Mesothelial cell of epicardium (in vitro differentiated cells): ENCODE measurements around the gene DNA2. TPM values are rescaled to one million over a fixed set of nuclear protein-coding genes. Genes with fewer than 3 reads are reported as not detected.

Source experiments
- DNase-seq, 2 experiments: peaks; one replicate each; pipeline ENCODE4 v3.0.0; 2021; ENCODE audit warnings: low spot score in 2 of 2; ENCODE audit not compliant: unreplicated experiment in 2 of 2
- H3K27ac Mint-ChIP-seq: 2 replicates; pipeline ENCODE4 v1.8.0; 2021; ENCODE audit warnings: mixed read lengths
- H3K27me3 Mint-ChIP-seq: 2 replicates; pipeline ENCODE4 v1.8.0; 2021; ENCODE audit warnings: low read depth, mixed read lengths
- H3K36me3 Mint-ChIP-seq: 2 replicates; pipeline ENCODE4 v1.8.0; 2021; ENCODE audit warnings: mixed read lengths
- H3K4me1 Mint-ChIP-seq: 2 replicates; pipeline ENCODE4 v1.8.0; 2021; ENCODE audit warnings: mixed read lengths
- H3K4me3 Mint-ChIP-seq: 2 replicates; pipeline ENCODE4 v1.8.0; 2021; ENCODE audit warnings: mild to moderate bottlenecking, moderate library complexity, mixed read lengths
- H3K9me3 Mint-ChIP-seq: 2 replicates; pipeline ENCODE4 v1.8.0; 2021; ENCODE audit warnings: mixed read lengths
- CTCF ChIP-seq: fragments of 200-600 bp; sonication (generic); IDR thresholded peaks from one replicate; pipeline ENCODE4 v1.5.0; 2021; ENCODE audit warnings: antibody characterized with exemption; ENCODE audit not compliant: unreplicated experiment
- total RNA-seq: library from RNA; stranded (reverse); gene quantifications from 3 replicates; pipeline ENCODE4 v1.2.1, GENCODE V29; 2021

The DNA2 gene
- total RNA-seq, 1 donor from 2014 or later, result 14.4 TPM

GRCh38 chr10:68506411-68506810 lies 34.6 kb upstream of the DNA2 start:
- no peaks in the 10 kb centered on the region for H3K27me3 Mint-ChIP-seq
- no peak overlapping the region for H3K4me3 Mint-ChIP-seq
- no peak for TF ChIP-seq CTCF
- peaks cover 8% of the 10 kb centered on the region for H3K36me3 Mint-ChIP-seq
- DNase-seq, result no peak
- H3K4me1 Mint-ChIP-seq, result no peaks in the 10 kb centered on the region
- no peak overlapping the region for H3K27ac Mint-ChIP-seq
- H3K9me3 Mint-ChIP-seq, result no peaks in the 10 kb centered on the region

GRCh38 chr10:68502846-68503245 lies 31.1 kb upstream of the DNA2 start:
- Mint-ChIP-seq H3K27ac (no peak overlapping the region), H3K4me3 (no peak overlapping the region), H3K36me3 (peaks cover 23% of the 10 kb centered on the region), H3K9me3 (no peaks in the 10 kb centered on the region), H3K4me1 (no peaks in the 10 kb centered on the region), H3K27me3 (no peaks in the 10 kb centered on the region)
- DNase-seq, result no peak
- no peak for TF ChIP-seq CTCF

GRCh38 chr10:68501691-68502090 lies 29.9 kb upstream of the DNA2 start:
- Mint-ChIP-seq H3K4me3 (no peak overlapping the region), H3K27ac (no peak overlapping the region)

GRCh38 chr10:68499544-68499943 lies 27.8 kb upstream of the DNA2 start:
- H3K36me3 Mint-ChIP-seq, result peaks cover 27% of the 10 kb centered on the region
- H3K4me3 Mint-ChIP-seq, result no peak overlapping the region
- H3K27me3 Mint-ChIP-seq, result no peaks in the 10 kb centered on the region
- DNase-seq, result no peak
- no peak overlapping the region for H3K27ac Mint-ChIP-seq
- H3K9me3 Mint-ChIP-seq, result no peaks in the 10 kb centered on the region
- no peaks in the 10 kb centered on the region for H3K4me1 Mint-ChIP-seq
- no peak for TF ChIP-seq CTCF

More at GRCh38 chr10:68501691-68502090, 29.9 kb upstream of the DNA2 start:
- no peaks in the 10 kb centered on the region for H3K9me3 Mint-ChIP-seq
- no peak for DNase-seq
- H3K36me3 Mint-ChIP-seq, result peaks cover 23% of the 10 kb centered on the region
- no peak for TF ChIP-seq CTCF
- H3K27me3 Mint-ChIP-seq, result no peaks in the 10 kb centered on the region
- no peaks in the 10 kb centered on the region for H3K4me1 Mint-ChIP-seq

- Mint-ChIP-seq H3K4me1 (no peaks in the 10 kb centered on the region), H3K4me3 (no peak overlapping the region), H3K36me3 (peaks cover 23% of the 10 kb centered on the region), H3K9me3 (no peaks in the 10 kb centered on the region), H3K27me3 (no peaks in the 10 kb centered on the region), H3K27ac (no peak overlapping the region)
- DNase-seq, result no peak
- no peak for TF ChIP-seq CTCF
Observed at GRCh38 chr10:68496072-68496471, 24.3 kb upstream of the DNA2 start.

- H3K36me3 Mint-ChIP-seq, result peaks cover 29% of the 10 kb centered on the region
- no peak overlapping the region for H3K4me3 Mint-ChIP-seq
- no peak for DNase-seq
- H3K27ac Mint-ChIP-seq, result no peak overlapping the region
- H3K27me3 Mint-ChIP-seq, result no peaks in the 10 kb centered on the region
- no peak for TF ChIP-seq CTCF
- no peaks in the 10 kb centered on the region for H3K4me1 Mint-ChIP-seq
- H3K9me3 Mint-ChIP-seq, result no peaks in the 10 kb centered on the region
Observed at GRCh38 chr10:68492118-68492517, 20.3 kb upstream of the DNA2 start.
